ENCODE data around the gene OLFML2B.

DNA sequence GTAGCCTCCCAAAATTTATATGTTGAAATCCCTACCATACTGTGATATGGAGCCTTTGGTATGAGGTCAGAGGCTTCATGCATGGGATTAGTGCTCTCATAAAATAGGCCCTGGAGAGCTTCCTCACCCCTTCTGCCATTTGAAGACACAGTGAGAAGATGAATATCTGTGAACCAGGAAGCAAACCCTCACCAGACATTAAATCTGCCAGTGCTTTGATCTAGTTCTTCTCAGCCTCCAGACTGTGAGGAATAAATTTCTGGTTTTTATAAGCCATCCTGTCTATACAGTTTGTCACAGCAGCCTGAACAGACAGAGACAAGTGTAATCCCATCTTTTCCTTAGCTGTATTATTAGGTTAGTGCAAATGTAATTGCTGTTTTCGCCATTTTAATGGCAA, 88.4 kb downstream of the OLFML2B start:
- TF ChIP-seq GATA2 (IDR thresholded peaks at IDR 0.05; ENCODE audit: low read depth, low read length) (no peak), GATA3 (IDR thresholded peaks at IDR 0.05; ENCODE audit: low read depth, low read length) (no peak)
